HCT116 (cell line): ENCODE results near the gene IGSF3. TPM values are rescaled to one million over a fixed set of nuclear protein-coding genes. Genes with fewer than 3 reads are reported as not detected.

ENCODE experiments used
- ATAC-seq: fragments of 200-7000 bp; cut with Tn5 transposase; 2 replicates; pipeline ENCODE4 v1.9.1; 2020; ENCODE audit warnings: mild to moderate bottlenecking, moderate library complexity
- BruUV-seq: library from RNA; stranded (reverse); fragments of 400-500 nt; replicated peaks from 2 replicates; lab custom pipeline; 2021; lab: Mats Ljungman, UMichigan
- CTCF ChIA-PET: fragments of 300-600 bp; sonication (Branson Sonifier 250); formaldehyde crosslinking; loops from one replicate; lab custom pipeline; 2021; ENCODE audit warnings: antibody characterized with exemption; lab: Charles Lee
- POLR2A ChIA-PET: fragments of 300-600, 350-600 bp; sonication (Branson Sonifier 250); formaldehyde crosslinking; loops from one replicate; lab custom pipeline; 2021; ENCODE audit warnings: antibody characterized with exemption; lab: Charles Lee
- RAD21 ChIA-PET, 2 experiments: fragments of 300-600 bp; sonication (Branson Sonifier 250); formaldehyde crosslinking; loops; one replicate each; lab custom pipeline; 2023; ENCODE audit warnings: low total read pairs in 2 of 2; ENCODE audit not compliant: uncharacterized antibody in 2 of 2, unreplicated experiment in 2 of 2, low non-redundant PET in 1 of 2; lab: Charles Lee
- DNase-seq: peaks from one replicate; pipeline ENCODE4 v3.0.0-alpha.2; 2010; ENCODE audit warnings: low read depth, low spot score
- H2AFZ ChIP-seq: fragments of 200-600 bp; shearing (Covaris generic), sonication (generic); 2 replicates; pipeline ENCODE4 v1.6.1; 2017; ENCODE audit warnings: low read depth, mixed run types, mixed read lengths, antibody characterized with exemption, low read length; ENCODE audit not compliant: poor library complexity, severe bottlenecking
- H3K27ac ChIP-seq: 2 replicates; pipeline ENCODE4 v1.5.1; 2012; ENCODE audit warnings: low read depth, low read length
- H3K27me3 ChIP-seq: fragments of 200-600 bp; sonication (generic); 2 replicates; pipeline ENCODE4 v1.6.1; 2016; ENCODE audit warnings: mixed run types, low read length, mixed read lengths; ENCODE audit not compliant: insufficient read depth
- H3K36me3 ChIP-seq, 2 experiments: fragments of 200-500 bp in 1 of 2; fragments of 200-600 bp in 1 of 2; sonication (Bioruptor generic) in 1 of 2; sonication (generic) in 1 of 2; 2 replicates each; pipeline versions ENCODE4 v1.5.1 to v1.6.1; 2014 to 2016; ENCODE audit warnings: low read length in 2 of 2, inconsistent platforms in 1 of 2, mixed read lengths in 1 of 2, mixed run types in 1 of 2; ENCODE audit not compliant: insufficient read depth in 2 of 2, control insufficient read depth in 1 of 2
- H3K4me1 ChIP-seq, 2 experiments: fragments of 200-600 bp in 1 of 2; sonication (generic) in 1 of 2; 2 replicates each; pipeline versions ENCODE4 v1.5.1 to v1.6.1; 2012 to 2017; ENCODE audit warnings: low read length in 2 of 2, inconsistent platforms in 1 of 2, mild to moderate bottlenecking in 1 of 2, mixed read lengths in 1 of 2, mixed run types in 1 of 2, moderate library complexity in 1 of 2; ENCODE audit not compliant: insufficient read depth in 2 of 2, control insufficient read depth in 1 of 2
- H3K4me2 ChIP-seq: fragments of 200-600 bp; sonication (generic); 2 replicates; pipeline ENCODE4 v1.6.1; 2017; ENCODE audit warnings: mixed run types, low read length, mixed read lengths
- H3K4me3 ChIP-seq, 2 experiments: fragments of 200-600 bp in 1 of 2; sonication (generic) in 1 of 2; replicated peaks in 1 of 2; 2 replicates each; pipeline ENCODE4 v1.5.1; 2011 to 2016; ENCODE audit warnings: low read length in 2 of 2, control low read depth in 1 of 2, low read depth in 1 of 2, mild to moderate bottlenecking in 1 of 2, mixed read lengths in 1 of 2, mixed run types in 1 of 2
- H3K79me2 ChIP-seq: fragments of 200-600 bp; sonication (generic); 2 replicates; pipeline ENCODE4 v1.6.1; 2017; ENCODE audit warnings: mild to moderate bottlenecking, mixed run types, low read length, moderate library complexity, mixed read lengths; ENCODE audit not compliant: insufficient read depth
- H3K9ac ChIP-seq: fragments of 200-600 bp; sonication (generic); 2 replicates; pipeline ENCODE4 v1.6.1; 2016; ENCODE audit warnings: low read length, mixed read lengths
- H3K9me2 ChIP-seq: fragments of 200-600 bp; sonication (generic), shearing (Covaris generic); 2 replicates; pipeline ENCODE4 v1.6.1; 2017; ENCODE audit warnings: mixed run types, mild to moderate bottlenecking, moderate library complexity; ENCODE audit not compliant: insufficient read depth
- H3K9me3 ChIP-seq, 2 experiments: fragments of 200-500 bp in 1 of 2; fragments of 200-600 bp in 1 of 2; sonication (Bioruptor generic) in 1 of 2; sonication (generic) in 1 of 2; 2 replicates each; pipeline ENCODE4 v1.6.1; 2014 to 2017; ENCODE audit warnings: low read length in 2 of 2, mixed read lengths in 2 of 2, inconsistent platforms in 1 of 2, low read depth in 1 of 2, mild to moderate bottlenecking in 1 of 2, mixed run types in 1 of 2, moderate library complexity in 1 of 2; ENCODE audit not compliant: control insufficient read depth in 1 of 2, insufficient read depth in 1 of 2
- H4K20me1 ChIP-seq: fragments of 200-600 bp; sonication (generic), shearing (Covaris generic); 2 replicates; pipeline ENCODE4 v1.6.1; 2017; ENCODE audit warnings: mixed run types, mild to moderate bottlenecking, moderate library complexity; ENCODE audit not compliant: insufficient read depth
- CBX3 ChIP-seq: IDR thresholded peaks from 2 replicates; pipeline ENCODE4 v1.6.1; 2012; ENCODE audit warnings: low read depth
- CEBPB ChIP-seq: IDR thresholded peaks from 2 replicates; pipeline ENCODE4 v1.6.1; 2012; ENCODE audit warnings: low read depth
- CTCF ChIP-seq, 3 experiments: fragments of 200-600 bp in 1 of 3; sonication (generic) in 1 of 3; IDR thresholded peaks in 2 of 3; conservative IDR thresholded peaks in 1 of 3; 2 replicates each; pipeline ENCODE4 v1.5.1; 2012 to 2017; ENCODE audit warnings: low read depth in 2 of 3, low read length in 2 of 3, antibody characterized with exemption in 1 of 3, borderline replicate concordance in 1 of 3, control low read depth in 1 of 3, mild to moderate bottlenecking in 1 of 3, mixed read lengths in 1 of 3, mixed run types in 1 of 3, moderate library complexity in 1 of 3; ENCODE audit not compliant: insufficient read depth in 1 of 3
- ELF1 ChIP-seq: IDR thresholded peaks from 2 replicates; pipeline ENCODE4 v1.6.1; 2012; ENCODE audit warnings: low read depth, borderline replicate concordance
- EZH2phosphoT487 ChIP-seq: fragments of 200-600 bp; IDR thresholded peaks from 2 replicates; pipeline ENCODE4 v1.6.1; 2018; ENCODE audit warnings: antibody characterized with exemption, borderline replicate concordance
- FOSL1 ChIP-seq: IDR thresholded peaks from 2 replicates; pipeline ENCODE4 v1.6.1; 2012; ENCODE audit warnings: low read depth
- MAX ChIP-seq: IDR thresholded peaks from 2 replicates; pipeline ENCODE4 v1.6.1; 2012
- POLR2A ChIP-seq: IDR thresholded peaks from 2 replicates; pipeline ENCODE4 v1.7.0; 2011; ENCODE audit warnings: borderline replicate concordance; ENCODE audit not compliant: insufficient read depth, insufficient read length; ENCODE audit errors: extremely low read depth
- REST ChIP-seq: IDR thresholded peaks from 2 replicates; pipeline ENCODE4 v1.6.1; 2012; ENCODE audit warnings: low read depth
- SP1 ChIP-seq: IDR thresholded peaks from 2 replicates; pipeline ENCODE4 v1.6.1; 2012; ENCODE audit warnings: low read depth
- TCF7L2 ChIP-seq: IDR thresholded peaks from 2 replicates; pipeline ENCODE4 v1.7.0; 2011; ENCODE audit warnings: borderline replicate concordance, inconsistent platforms; ENCODE audit not compliant: insufficient read depth, insufficient read length; ENCODE audit errors: extremely low read depth
- ZFX ChIP-seq: fragments of 450-650 bp; IDR thresholded peaks from 2 replicates; pipeline ENCODE4 v1.6.1; 2017
- intact Hi-C: fragments of 100-400 bp; cut with micrococcal nuclease; formaldehyde crosslinking; loops from 2 replicates; pipeline ENCODE4 v1.10.0; 2022
- total RNA-seq: library from RNA; stranded (reverse); gene quantifications from one replicate; pipeline ENCODE4 v1.2.1, GENCODE V29; 2021; ENCODE audit not compliant: unreplicated experiment

IGSF3 gene
- total RNA-seq, 1 experiment from 2014 or later = 18.6 TPM

GRCh38 chr1:116571215-116571919 lies 96.2 kb downstream of the IGSF3 start:
- Histone ChIP-seq H2AFZ (no peak overlapping the region), H3K4me3 (peak overlapping the region; percentile 75 to 88), H3K9me2 (no peaks in the 10 kb centered on the region), H3K79me2 (peaks cover 28% of the 10 kb centered on the region), H3K27ac (peak overlapping the region; percentile 93), H4K20me1 (no peaks in the 10 kb centered on the region), H3K36me3 (no peaks in the 10 kb centered on the region), H3K4me2 (peak overlapping the region; percentile 86), H3K9ac (peak overlapping the region; percentile 93), H3K9me3 (no peaks in the 10 kb centered on the region), H3K27me3 (no peaks in the 10 kb centered on the region), H3K4me1 (peaks cover 17 to 32% of the 10 kb centered on the region in 2 experiments)
- DNase-seq = no peak
- POLR2A ChIA-PET = no interaction called here
- ATAC-seq = no peak
- intact Hi-C loops = loop anchor here (2.0 to 10.0 kb wide), 3 partner anchors 64 to 433 kb away; no protein-coding TSS in a partner anchor
- TF ChIP-seq CEBPB (no peak), FOSL1 (no peak), ZFX (no peak), CBX3 (no peak), POLR2A (no peak), SP1 (no peak), REST (no peak), ELF1 (no peak), CTCF (IDR thresholded peaks at IDR 0.05 in 2 of 3, conservative IDR thresholded peaks at IDR 0.05 in 1 of 3; ENCODE audit: borderline replicate concordance in 1 of 3, insufficient read depth in 1 of 3, low read depth in 2 of 3, low read length in 2 of 3) (no peak), TCF7L2 (no peak), MAX (no peak), EZH2phosphoT487 (no peak)
- TSS peak; percentile 85 for BruUV-seq
- CTCF ChIA-PET = interaction anchor here (1.0 to 1.5 kb wide), 2 partner anchors 24 to 101 kb away, joined by 3 to 6 read pairs; no protein-coding TSS in a partner anchor
- RAD21 ChIA-PET = no interaction called here
